RPMI8226 (cell line): ENCODE data around the gene PPM1K.
"Not testable (repeated sequence)": the region's sequence is repeated elsewhere in the genome, so short reads cannot be mapped to it uniquely, and the experiment has no call there.

ENCODE experiments used
- DNase-seq: peaks from one replicate; pipeline ENCODE4 v3.0.0-alpha.2; 2015

The PPM1K gene

GRCh38 chr4:88284439-88285234 is at the start of gene PPM1K:
TSS of gene PPM1K (minus strand) at chr4:88284561. CDS start at chr4:88278583, 5,978 bp downstream.
- peak; percentile 98 for DNase-seq

DNA sequence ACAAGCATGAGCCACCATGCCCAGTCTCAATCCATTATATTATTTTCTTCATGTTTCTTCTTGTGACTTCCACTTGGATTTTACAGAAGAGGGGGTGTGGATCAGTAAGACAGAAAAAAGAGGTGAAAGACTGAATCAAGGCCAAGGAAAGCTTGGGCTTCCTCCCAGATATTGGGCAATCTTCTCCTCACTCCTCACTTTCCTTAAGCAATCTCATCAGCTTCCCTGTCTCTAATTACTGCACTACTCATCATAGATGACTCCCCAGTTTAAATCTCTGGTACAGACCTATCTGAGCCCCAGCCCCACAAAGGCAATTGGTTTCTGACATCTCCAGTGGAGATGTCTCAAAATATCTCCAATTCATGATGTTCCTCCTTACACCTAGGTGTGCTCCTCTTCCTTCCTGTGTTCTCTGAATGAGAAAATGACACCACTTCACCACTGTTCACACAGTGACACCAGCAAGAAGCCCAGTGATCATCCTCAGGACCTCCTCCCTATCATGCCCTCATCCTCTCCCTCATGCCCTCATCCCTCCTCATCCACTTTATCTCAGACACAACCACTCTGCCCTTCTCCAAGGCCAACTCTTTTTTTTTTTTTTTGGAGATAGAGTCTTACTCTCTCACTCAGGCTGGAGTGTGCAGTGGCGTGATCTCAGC is 49.5 kb upstream of the PPM1K start:
- no peak for DNase-seq

GRCh38 chr4:88327665-88328064 is 43.3 kb upstream of the PPM1K start:
- DNase-seq = no peak

- DNase-seq = peak; percentile 74
Observed at GRCh38 chr4:88320780-88321373, 36.5 kb upstream of the PPM1K start.

DNA sequence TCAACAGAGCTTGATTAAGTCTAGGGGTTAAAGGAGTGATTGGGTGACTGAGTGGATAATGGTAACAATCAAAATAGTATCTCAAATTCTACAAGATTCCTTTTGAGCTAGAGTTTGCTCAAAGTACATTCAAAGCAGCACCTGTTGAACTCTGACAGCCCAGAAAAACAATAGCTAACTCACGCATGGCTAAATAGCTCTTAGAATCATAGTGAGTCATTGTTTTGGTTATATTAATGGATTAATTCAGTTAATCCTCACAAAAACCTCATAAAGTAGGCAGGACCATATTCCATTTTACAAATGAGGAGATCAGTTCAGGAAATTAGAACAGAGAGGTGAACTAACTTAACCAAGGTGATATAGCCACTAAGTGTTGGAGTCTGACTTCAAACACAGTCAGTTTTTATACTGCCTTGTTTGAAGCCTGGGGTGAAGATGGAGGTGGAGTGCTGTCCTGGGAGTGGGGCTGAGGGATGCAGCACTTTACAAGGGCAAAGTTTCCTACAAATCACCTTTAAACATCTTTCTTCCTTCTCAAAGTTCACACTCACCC is 35.9 kb upstream of the PPM1K start:
- DNase-seq = no peak

GRCh38 chr4:88318751-88319350 is 34.5 kb upstream of the PPM1K start:
- no peak for DNase-seq

GRCh38 chr4:88315460-88316017 is 31.2 kb upstream of the PPM1K start:
- DNase-seq = no peak

- not testable (repeated sequence) for DNase-seq
Observed at GRCh38 chr4:88313088-88313624, 28.8 kb upstream of the PPM1K start.

DNA sequence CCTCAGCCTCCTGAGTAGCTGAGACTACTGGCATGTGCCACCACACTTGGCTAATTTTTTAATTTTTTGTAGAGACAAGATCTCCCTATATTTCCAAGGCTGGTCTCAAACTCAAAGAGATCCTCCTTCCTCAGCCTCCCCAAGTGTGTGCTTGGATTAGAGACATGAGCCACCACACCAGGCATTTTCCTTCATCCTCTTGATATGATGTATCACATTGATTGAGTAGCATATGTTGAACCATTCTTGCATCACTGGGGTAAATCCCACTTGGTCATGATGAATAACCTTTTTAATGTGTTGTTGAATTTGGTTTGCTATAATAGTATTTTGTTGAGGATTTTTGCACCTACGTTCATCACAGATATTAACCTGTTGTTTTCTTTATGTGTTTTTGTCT is 24.2 kb upstream of the PPM1K start:
- no peak for DNase-seq

DNA sequence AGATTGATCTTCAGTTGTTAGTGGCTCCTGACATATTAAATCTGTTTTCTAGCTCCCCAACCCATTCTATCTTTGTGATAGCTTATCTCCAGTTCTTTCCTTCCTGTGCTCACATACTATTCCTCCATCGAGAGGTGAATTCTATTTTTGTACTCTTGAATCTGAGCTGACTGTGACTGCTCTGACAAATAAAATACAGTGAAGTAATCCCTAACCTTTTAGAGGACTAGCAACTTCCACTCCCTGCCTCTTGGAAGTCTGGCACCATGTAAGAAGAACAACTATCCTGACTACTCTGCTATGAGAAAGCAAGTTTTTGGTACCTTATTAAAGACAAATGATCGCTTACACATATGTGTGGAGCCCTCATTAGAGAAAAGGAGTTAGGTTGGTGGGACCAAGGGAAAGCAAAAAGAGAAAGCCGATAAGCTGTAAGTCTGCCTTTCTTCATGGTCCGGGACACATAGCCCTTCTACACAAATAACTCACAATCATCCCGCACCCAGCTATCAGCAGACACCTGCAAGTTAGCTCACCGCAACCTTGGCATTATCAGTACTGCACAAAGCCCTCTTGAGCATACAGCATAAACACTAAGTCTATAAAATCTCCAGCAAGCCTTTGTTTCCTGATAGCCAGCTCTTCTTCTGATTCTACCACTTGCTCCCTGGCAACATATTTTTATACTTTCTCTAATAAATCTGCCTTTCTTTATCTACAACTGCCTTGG is 13.5 kb upstream of the PPM1K start:
- no peak for DNase-seq

- no peak for DNase-seq
Observed at GRCh38 chr4:88297212-88297516, 12.8 kb upstream of the PPM1K start.

- DNase-seq = no peak
Observed at GRCh38 chr4:88296413-88297211, 12.3 kb upstream of the PPM1K start.

GRCh38 chr4:88295656-88296055 is 11.3 kb upstream of the PPM1K start:
- no peak for DNase-seq

DNA sequence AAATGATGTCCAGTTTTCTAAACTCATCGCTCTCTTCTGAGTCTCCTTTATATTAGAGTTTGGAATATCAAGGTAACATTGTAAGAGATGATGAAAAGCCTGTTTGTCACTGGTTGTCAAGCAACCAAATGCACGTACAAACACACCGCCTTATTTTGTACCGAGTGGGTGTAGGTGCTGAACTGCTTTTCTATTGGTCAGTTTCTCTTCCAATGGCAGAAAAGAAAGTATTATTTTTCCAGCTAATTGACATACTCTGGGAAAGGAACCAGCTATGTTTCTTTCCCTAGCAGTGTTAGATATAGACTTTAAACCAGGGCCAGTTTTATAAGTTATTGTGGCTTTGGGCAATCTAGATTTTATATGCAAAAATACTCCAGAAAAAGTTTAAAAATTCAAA is 6.6 kb upstream of the PPM1K start:
- DNase-seq = no peak

GRCh38 chr4:88286897-88287296 is 2.5 kb upstream of the PPM1K start:
- DNase-seq = no peak

DNA sequence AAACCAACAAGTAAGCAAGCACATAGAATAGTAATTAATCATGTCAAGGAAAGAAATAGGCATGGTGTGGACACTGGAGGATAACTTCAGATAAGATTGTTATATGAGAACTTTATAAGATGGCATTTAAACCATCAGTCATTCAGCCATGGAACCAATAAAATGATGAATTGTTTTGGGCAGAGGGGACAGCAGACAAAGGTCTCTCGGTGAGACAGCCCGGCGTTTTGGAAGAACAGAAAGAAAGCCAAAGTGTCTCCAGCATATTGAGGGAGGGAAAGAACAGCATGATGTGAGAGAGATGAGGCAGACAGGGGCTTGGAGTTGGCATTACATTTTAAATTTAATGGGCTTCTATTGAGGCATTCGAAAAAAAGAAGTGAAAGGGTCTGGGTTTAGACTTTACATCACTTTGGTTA is 883 bp upstream of the PPM1K start:
- DNase-seq = no peak

GRCh38 chr4:88283661-88284438 is 511 bp downstream of the PPM1K start:
- DNase-seq = peak; percentile 65

DNA sequence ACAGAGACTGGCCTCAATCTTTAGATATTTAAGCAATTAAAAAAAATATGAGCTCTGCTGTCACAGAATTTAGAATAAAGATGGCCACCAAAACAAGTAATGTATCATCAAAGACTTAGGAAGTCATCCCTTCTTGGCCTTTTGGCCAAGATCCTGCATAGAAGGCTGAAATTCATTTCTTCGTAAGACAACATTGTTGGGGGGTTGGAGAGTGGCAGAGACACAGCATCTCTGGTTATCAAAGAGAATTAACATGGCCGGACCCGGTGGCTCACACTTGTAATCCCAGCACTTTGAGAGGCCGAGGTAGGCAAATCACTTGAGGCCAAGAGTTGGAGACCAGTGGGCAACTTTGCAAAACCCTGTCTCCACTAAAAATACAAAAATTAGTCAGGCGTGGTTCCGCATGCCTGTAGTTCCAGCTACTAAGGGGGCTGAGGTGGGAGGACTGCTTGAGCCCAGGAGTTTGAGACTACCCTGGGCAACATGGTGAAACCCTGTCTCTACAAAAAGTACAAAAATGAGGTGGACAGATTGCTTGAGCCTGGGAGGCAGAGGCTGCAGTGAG is 4.0 kb downstream of the PPM1K start:
- DNase-seq = no peak

DNA sequence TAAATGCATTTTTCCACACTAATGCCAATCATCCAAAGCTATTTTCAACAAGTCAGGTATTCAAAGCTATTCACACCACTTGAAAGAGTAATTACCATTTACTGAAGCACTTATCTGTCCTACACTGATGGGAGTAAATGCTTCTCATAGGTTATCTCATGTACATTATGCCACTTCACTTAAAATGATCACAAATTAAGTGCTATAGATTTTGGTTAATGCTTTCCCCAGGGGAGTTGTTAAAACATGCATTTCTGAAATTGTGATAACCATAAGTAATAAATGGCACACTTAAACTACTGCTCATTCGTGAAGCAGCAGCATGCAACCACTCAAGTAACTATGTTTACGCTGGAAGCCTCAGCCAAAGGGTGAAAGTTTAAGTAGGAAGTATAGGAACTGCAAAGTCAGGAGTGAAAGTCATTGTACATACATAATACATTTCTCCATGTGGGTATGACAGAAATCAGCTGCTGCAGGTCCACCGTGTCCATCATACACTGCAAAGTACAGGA is 6.6 kb downstream of the PPM1K start:
- no peak for DNase-seq
